GM23338 (cell line): ENCODE measurements around the gene AIFM2. TPM values are rescaled to one million over a fixed set of nuclear protein-coding genes. Genes with fewer than 3 reads are reported as not detected.

ENCODE experiments used
- ATAC-seq: fragments of 200-7000 bp; cut with Tn5 transposase; 3 replicates; pipeline ENCODE4 v1.9.1; 2020
- DNase-seq: peaks from one replicate; pipeline ENCODE4 v3.0.0-alpha.2; 2015; ENCODE audit warnings: low spot score
- H2AFZ ChIP-seq: fragments of 200-600 bp; sonication (generic); 2 replicates; pipeline ENCODE4 v1.8.0; 2016; ENCODE audit warnings: antibody characterized with exemption, mild to moderate bottlenecking, moderate library complexity
- H3F3A ChIP-seq: fragments of 200-600 bp; sonication (generic); replicated peaks from 2 replicates; pipeline ENCODE4 v1.8.0; 2017; ENCODE audit warnings: antibody characterized with exemption, mixed run types, low read depth
- H3K27ac ChIP-seq: fragments of 200-600 bp; sonication (generic); 2 replicates; pipeline ENCODE4 v1.6.1; 2016; ENCODE audit warnings: low read depth
- H3K27me3 ChIP-seq: fragments of 200-600 bp; sonication (generic); 2 replicates; pipeline ENCODE4 v1.8.0; 2016; ENCODE audit warnings: mild to moderate bottlenecking, mixed run types, moderate library complexity; ENCODE audit not compliant: insufficient read depth
- H3K36me3 ChIP-seq: fragments of 200-600 bp; sonication (generic); 2 replicates; pipeline ENCODE4 v1.8.0; 2016; ENCODE audit warnings: mild to moderate bottlenecking; ENCODE audit not compliant: insufficient read depth
- H3K4me1 ChIP-seq: fragments of 200-600 bp; sonication (generic); 2 replicates; pipeline ENCODE4 v1.8.0; 2016; ENCODE audit warnings: mild to moderate bottlenecking, moderate library complexity; ENCODE audit not compliant: insufficient read depth
- H3K4me2 ChIP-seq: fragments of 200-600 bp; sonication (generic); 2 replicates; pipeline ENCODE4 v1.7.1; 2017; ENCODE audit warnings: mixed run types
- H3K4me3 ChIP-seq: fragments of 200-600 bp; sonication (generic); 2 replicates; pipeline ENCODE4 v1.6.1; 2016; ENCODE audit warnings: mixed run types
- H3K79me2 ChIP-seq: fragments of 200-600 bp; sonication (generic); replicated peaks from 2 replicates; pipeline ENCODE4 v1.8.0; 2017; ENCODE audit warnings: mild to moderate bottlenecking; ENCODE audit not compliant: insufficient read depth
- H3K9me2 ChIP-seq: fragments of 200-600 bp; sonication (generic); 2 replicates; pipeline ENCODE4 v1.8.0; 2017; ENCODE audit not compliant: insufficient read depth
- H4K20me1 ChIP-seq: fragments of 200-600 bp; sonication (generic); replicated peaks from 2 replicates; pipeline ENCODE4 v1.8.0; 2017; ENCODE audit warnings: mild to moderate bottlenecking; ENCODE audit not compliant: insufficient read depth
- H3K27ac Mint-ChIP-seq: 2 replicates; pipeline ENCODE4 v1.8.0; 2020; ENCODE audit warnings: inconsistent platforms, mild to moderate bottlenecking, moderate library complexity, mixed read lengths
- H3K27me3 Mint-ChIP-seq: 3 replicates; pipeline ENCODE4 v1.8.0; 2022; ENCODE audit warnings: low read depth, mild to moderate bottlenecking, moderate library complexity, mixed read lengths, inconsistent platforms; ENCODE audit not compliant: insufficient read depth, poor library complexity
- H3K36me3 Mint-ChIP-seq: 3 replicates; pipeline ENCODE4 v1.8.0; 2021; ENCODE audit warnings: low read depth, mild to moderate bottlenecking, inconsistent platforms, moderate library complexity, mixed read lengths
- H3K4me1 Mint-ChIP-seq: 3 replicates; pipeline ENCODE4 v1.8.0; 2020; ENCODE audit warnings: mild to moderate bottlenecking, inconsistent platforms, mixed read lengths
- H3K4me3 Mint-ChIP-seq: 3 replicates; pipeline ENCODE4 v1.8.0; 2021; ENCODE audit warnings: moderate library complexity, mild to moderate bottlenecking, inconsistent platforms, mixed read lengths
- H3K9me3 Mint-ChIP-seq: 3 replicates; pipeline ENCODE4 v1.8.0; 2020; ENCODE audit warnings: moderate library complexity, mild to moderate bottlenecking, inconsistent platforms, mixed read lengths
- CREB1 ChIP-seq: fragments of 250-450 bp; sonication (Bioruptor Pico); IDR thresholded peaks from 2 replicates; pipeline ENCODE4 v1.5.0; 2020; ENCODE audit warnings: low read depth, mild to moderate bottlenecking, moderate library complexity
- ETS1 ChIP-seq: IDR thresholded peaks from 2 replicates; pipeline ENCODE4 v1.6.1; 2016; ENCODE audit warnings: antibody characterized with exemption
- EZH2 ChIP-seq: fragments of 200-600 bp; sonication (generic); IDR thresholded peaks from one replicate; pipeline ENCODE4 v1.8.0; 2017; ENCODE audit warnings: antibody characterized with exemption, mild to moderate bottlenecking, low read depth; ENCODE audit not compliant: unreplicated experiment
- EZH2phosphoT487 ChIP-seq: fragments of 200-600 bp; sonication (generic); IDR thresholded peaks from one replicate; pipeline ENCODE4 v1.8.1; 2018; ENCODE audit warnings: antibody characterized with exemption; ENCODE audit not compliant: unreplicated experiment
- JUNB ChIP-seq: IDR thresholded peaks from one replicate; pipeline ENCODE4 v1.6.1; 2016; ENCODE audit warnings: antibody characterized with exemption; ENCODE audit not compliant: unreplicated experiment
- NANOG ChIP-seq: IDR thresholded peaks from 2 replicates; pipeline ENCODE4 v1.6.1; 2016; ENCODE audit warnings: antibody characterized with exemption, borderline replicate concordance
- POLR2AphosphoS5 ChIP-seq: IDR thresholded peaks from 2 replicates; pipeline ENCODE4 v1.6.1; 2016; ENCODE audit warnings: antibody characterized with exemption, low read depth
- REST ChIP-seq: IDR thresholded peaks from one replicate; pipeline ENCODE4 v1.6.1; 2018; ENCODE audit warnings: antibody characterized with exemption; ENCODE audit not compliant: unreplicated experiment
- STAT1 ChIP-seq: IDR thresholded peaks from one replicate; pipeline ENCODE4 v1.6.1; 2016; ENCODE audit warnings: antibody characterized with exemption; ENCODE audit not compliant: unreplicated experiment
- ZNF114 ChIP-seq: fragments of 250-450 bp; sonication (Bioruptor Pico); IDR thresholded peaks from 2 replicates; pipeline ENCODE4 v1.5.0; 2020; ENCODE audit warnings: mild to moderate bottlenecking, moderate library complexity
- ZNF331 ChIP-seq: fragments of 250-450 bp; sonication (Bioruptor Pico); IDR thresholded peaks from 2 replicates; pipeline ENCODE4 v1.5.0; 2020; ENCODE audit warnings: low read depth, mild to moderate bottlenecking, moderate library complexity
- ZNF462 ChIP-seq: fragments of 250-450 bp; sonication (Bioruptor Pico); IDR thresholded peaks from 2 replicates; pipeline ENCODE4 v1.5.0; 2020; ENCODE audit warnings: mild to moderate bottlenecking, moderate library complexity
- polyA plus RNA-seq: library from polyadenylated mRNA; unstranded; fragments of >200 nt; fragmentation: Nextera tagmentation; extraction: Ambion mirVana; gene quantifications from 2 replicates; pipeline ENCODE4 v1.2.1, GENCODE V29; 2016
- total RNA-seq: library from RNA; depleted of rRNA; stranded (reverse); fragments of >200 nt; shearing (Covaris generic); gene quantifications from 2 replicates; pipeline ENCODE4 v1.2.3, GENCODE V29; 2014

The AIFM2 gene
- total and polyA plus RNA-seq, 2 experiments from 2014 or later: 3.2 to 3.6 TPM

GRCh38 chr10:70069346-70069745 lies 63.3 kb downstream of the AIFM2 start (continued):
- TF ChIP-seq REST: no peak

GRCh38 chr10:70068925-70069324 lies 63.7 kb downstream of the AIFM2 start:
- Mint-ChIP-seq H3K9me3 (no peaks in the 10 kb centered on the region), H3K27ac (no peak overlapping the region), H3K4me1 (no peaks in the 10 kb centered on the region), H3K27me3 (no peaks in the 10 kb centered on the region), H3K4me3 (no peak overlapping the region), H3K36me3 (no peaks in the 10 kb centered on the region)
- Histone ChIP-seq H3K27me3 (no peaks in the 10 kb centered on the region), H3K36me3 (no peaks in the 10 kb centered on the region), H4K20me1 (no peaks in the 10 kb centered on the region; the same call in 1 of the 2 replicates), H3F3A (no peaks in the 10 kb centered on the region), H3K79me2 (no peaks in the 10 kb centered on the region), H3K4me3 (no peak overlapping the region), H3K4me2 (no peak overlapping the region), H2AFZ (no peak overlapping the region), H3K4me1 (no peaks in the 10 kb centered on the region), H3K27ac (no peak overlapping the region), H3K9me2 (no peaks in the 10 kb centered on the region)
- ATAC-seq (no peak), DNase-seq (no peak)
- TF ChIP-seq CREB1 (no peak), ZNF462 (CRISPR knock-in tag) (no peak), JUNB (no peak), EZH2phosphoT487 (no peak), ETS1 (no peak), REST (no peak), ZNF114 (CRISPR knock-in tag) (no peak), POLR2AphosphoS5 (no peak), NANOG (no peak), EZH2 (no peak), ZNF331 (no peak), STAT1 (no peak)
